ENCODE data around the gene KIF18B.

Gene KIF18B

DNA sequence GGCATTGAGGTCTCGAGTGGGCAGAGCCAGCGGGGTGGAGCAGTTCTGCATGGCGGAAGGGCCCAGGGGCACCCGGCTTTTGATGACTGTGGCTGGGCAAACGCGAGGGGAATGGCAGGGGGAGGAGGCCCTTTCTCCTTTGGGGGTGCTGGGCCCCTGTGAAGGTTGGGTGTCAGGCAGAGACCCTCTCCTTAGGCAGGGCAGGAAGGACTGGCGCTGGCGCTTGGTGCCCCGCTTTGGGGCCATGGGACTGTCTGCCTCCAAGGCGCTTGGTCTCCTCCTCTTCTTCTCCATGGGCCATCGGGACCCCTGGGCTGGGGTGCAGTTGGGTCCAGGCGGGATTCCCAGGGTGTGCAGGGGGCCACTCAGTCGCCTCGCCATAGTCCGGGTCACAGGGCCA lies 19.4 kb downstream of the KIF18B start:
- H3K27me3 ChIP-seq (ENCODE audit: insufficient read depth, poor library complexity, severe bottlenecking) = no peaks in the 10 kb centered on the region
- DNase-seq (ENCODE audit: low spot score) (peak; percentile 53), ATAC-seq (ENCODE audit: low read depth) (no peak)
- TF ChIP-seq, protein P1, sequence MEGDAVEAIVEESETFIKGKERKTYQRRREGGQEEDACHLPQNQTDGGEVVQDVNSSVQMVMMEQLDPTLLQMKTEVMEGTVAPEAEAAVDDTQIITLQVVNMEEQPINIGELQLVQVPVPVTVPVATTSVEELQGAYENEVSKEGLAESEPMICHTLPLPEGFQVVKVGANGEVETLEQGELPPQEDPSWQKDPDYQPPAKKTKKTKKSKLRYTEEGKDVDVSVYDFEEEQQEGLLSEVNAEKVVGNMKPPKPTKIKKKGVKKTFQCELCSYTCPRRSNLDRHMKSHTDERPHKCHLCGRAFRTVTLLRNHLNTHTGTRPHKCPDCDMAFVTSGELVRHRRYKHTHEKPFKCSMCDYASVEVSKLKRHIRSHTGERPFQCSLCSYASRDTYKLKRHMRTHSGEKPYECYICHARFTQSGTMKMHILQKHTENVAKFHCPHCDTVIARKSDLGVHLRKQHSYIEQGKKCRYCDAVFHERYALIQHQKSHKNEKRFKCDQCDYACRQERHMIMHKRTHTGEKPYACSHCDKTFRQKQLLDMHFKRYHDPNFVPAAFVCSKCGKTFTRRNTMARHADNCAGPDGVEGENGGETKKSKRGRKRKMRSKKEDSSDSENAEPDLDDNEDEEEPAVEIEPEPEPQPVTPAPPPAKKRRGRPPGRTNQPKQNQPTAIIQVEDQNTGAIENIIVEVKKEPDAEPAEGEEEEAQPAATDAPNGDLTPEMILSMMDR (IDR thresholded peaks at IDR 0.05; ENCODE audit: poor library complexity, severe bottlenecking) = no peak
- no peak overlapping the region for H3K4me3 ChIP-seq (ENCODE audit: severe bottlenecking)
- no peaks in the 10 kb centered on the region for H3K4me1 ChIP-seq (ENCODE audit: insufficient read depth, poor library complexity, severe bottlenecking)
- H3K9me3 ChIP-seq (ENCODE audit: severe bottlenecking) = no peaks in the 10 kb centered on the region
- no peak overlapping the region for H3K27ac ChIP-seq (ENCODE audit: poor library complexity, severe bottlenecking)
- H3K36me3 ChIP-seq (ENCODE audit: low read depth) = peaks cover 59% of the 10 kb centered on the region

DNA sequence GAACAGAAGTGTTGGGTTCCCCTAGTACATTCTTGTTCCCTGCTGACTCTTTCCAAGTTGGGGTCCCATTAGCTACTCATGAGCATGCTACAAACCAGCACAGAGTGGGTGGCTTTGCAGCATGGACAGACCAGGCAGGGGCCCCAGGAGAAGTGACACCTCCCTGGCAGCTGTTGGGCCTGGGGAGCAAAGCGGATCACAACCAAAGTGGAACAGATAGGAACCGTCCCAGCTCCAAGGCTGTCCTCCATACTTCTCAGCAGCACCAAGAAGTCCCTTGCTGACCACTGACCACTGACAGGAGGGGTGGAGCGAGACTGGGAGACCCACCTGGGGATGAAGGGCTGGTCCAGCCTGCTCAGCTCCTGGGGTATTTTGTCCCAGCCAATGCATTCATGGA lies 19.9 kb downstream of the KIF18B start:
- H3K36me3 ChIP-seq (ENCODE audit: low read depth) = peaks cover 55% of the 10 kb centered on the region

DNA sequence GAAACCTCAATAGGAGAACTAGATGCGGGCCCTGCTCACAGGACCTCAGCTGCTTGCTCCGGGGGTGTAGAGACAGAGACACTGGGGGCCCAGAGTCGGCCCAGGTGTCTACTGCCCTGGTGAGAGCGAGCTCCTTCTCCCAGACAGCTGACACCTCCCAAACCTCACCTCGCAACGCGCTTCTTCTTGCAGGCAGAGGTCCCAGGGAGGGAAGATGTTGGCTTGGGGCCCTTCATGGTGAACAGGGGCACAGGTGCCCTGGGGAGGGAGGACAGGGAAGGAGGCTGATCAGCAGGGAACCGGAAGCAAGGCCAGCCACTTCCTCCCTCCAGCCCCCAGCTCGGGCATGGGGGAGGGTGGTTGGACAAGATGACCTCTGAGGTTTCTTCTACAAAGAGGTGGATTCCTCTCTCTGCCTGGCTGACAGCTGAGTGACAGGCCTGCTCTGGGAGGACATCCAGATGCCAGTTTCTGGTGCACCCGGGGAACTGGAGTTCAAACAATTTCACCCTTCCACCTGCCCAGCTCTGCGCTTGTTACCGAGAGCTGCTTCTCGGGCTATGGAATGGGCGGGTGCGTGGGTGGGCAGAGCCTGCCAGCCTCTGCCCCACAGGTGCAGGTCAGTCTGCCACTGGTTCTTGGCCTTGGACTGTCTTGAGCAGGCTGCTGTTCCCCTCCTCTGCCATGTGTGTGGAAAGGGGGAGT lies 20.6 kb downstream of the KIF18B start:
- no peaks in the 10 kb centered on the region for H3K27me3 ChIP-seq (ENCODE audit: insufficient read depth, poor library complexity, severe bottlenecking)
- DNase-seq (ENCODE audit: low spot score) (peak; percentile 49), ATAC-seq (ENCODE audit: low read depth) (no peak; the same call in 2 of the 3 replicates)
- peaks cover 48% of the 10 kb centered on the region for H3K36me3 ChIP-seq (ENCODE audit: low read depth)
- H3K4me3 ChIP-seq (ENCODE audit: severe bottlenecking) = no peak overlapping the region
- no peaks in the 10 kb centered on the region for H3K4me1 ChIP-seq (ENCODE audit: insufficient read depth, poor library complexity, severe bottlenecking)
- no peak overlapping the region for H3K27ac ChIP-seq (ENCODE audit: poor library complexity, severe bottlenecking)
- TF ChIP-seq, protein P1 (IDR thresholded peaks at IDR 0.05; ENCODE audit: poor library complexity, severe bottlenecking) = no peak
- H3K9me3 ChIP-seq (ENCODE audit: severe bottlenecking) = no peaks in the 10 kb centered on the region

More for the DNA sequence above, 19.9 kb downstream of the KIF18B start:
- no peaks in the 10 kb centered on the region for H3K27me3 ChIP-seq (ENCODE audit: insufficient read depth, poor library complexity, severe bottlenecking)
- no peaks in the 10 kb centered on the region for H3K9me3 ChIP-seq (ENCODE audit: severe bottlenecking)
- no peak for DNase-seq (ENCODE audit: low spot score)
- no peak overlapping the region for H3K4me3 ChIP-seq (ENCODE audit: severe bottlenecking)
- no peak for ATAC-seq (ENCODE audit: low read depth)
- no peaks in the 10 kb centered on the region for H3K4me1 ChIP-seq (ENCODE audit: insufficient read depth, poor library complexity, severe bottlenecking)
- TF ChIP-seq, protein P1 (IDR thresholded peaks at IDR 0.05; ENCODE audit: poor library complexity, severe bottlenecking) = no peak
- no peak overlapping the region for H3K27ac ChIP-seq (ENCODE audit: poor library complexity, severe bottlenecking)

DNA sequence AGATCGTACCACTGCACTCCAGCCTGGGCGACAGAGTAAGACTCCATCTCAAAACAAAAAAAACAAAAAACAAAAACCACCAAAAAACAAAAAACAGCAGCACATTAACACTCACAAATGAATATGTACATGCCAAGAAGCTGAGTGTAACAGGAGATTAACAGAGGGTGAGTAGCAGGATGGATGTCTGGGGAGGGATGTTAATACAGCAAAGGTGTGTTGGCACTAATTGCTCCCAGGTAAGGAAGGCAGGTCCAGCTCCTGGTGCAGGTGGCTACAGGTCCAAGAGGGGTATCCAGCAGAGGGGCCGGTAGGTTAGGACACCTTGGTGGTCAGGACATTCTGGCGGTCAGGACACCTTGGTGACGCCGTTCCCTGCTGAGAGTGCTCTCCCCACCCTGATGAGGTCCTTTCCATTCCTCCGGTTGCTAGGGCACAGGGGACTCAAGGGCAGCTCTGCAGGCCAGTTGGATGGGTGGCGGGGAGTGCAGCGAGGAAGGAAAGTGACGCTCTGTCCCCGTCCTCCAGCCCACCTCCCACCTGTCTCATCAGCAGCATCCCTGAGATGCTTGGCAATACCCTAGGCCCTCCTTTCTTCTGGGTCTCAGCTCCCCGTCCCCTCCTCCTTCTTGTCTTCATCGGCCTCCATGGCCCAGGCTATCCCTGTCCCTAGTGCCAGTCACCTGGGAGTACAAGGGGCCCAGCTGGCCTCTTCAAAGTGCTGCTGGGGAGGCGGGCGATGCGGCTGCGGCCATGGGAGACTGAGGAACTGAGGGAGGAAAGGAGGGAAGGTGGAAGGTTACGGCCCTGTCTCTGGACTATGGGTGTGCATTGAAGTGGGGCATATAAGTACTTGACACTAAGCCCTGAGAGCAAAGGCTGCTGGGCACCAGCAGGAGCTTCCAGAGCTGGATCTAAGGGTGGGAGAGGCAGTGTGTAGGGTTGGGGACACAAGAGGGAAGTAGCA lies 21.6 kb downstream of the KIF18B start:
- H3K9me3 ChIP-seq (ENCODE audit: severe bottlenecking) = no peaks in the 10 kb centered on the region
- H3K27me3 ChIP-seq (ENCODE audit: insufficient read depth, poor library complexity, severe bottlenecking) = no peaks in the 10 kb centered on the region
- H3K4me1 ChIP-seq (ENCODE audit: insufficient read depth, poor library complexity, severe bottlenecking) = no peaks in the 10 kb centered on the region
- peak; percentile 45 for DNase-seq (ENCODE audit: low spot score)
- TF ChIP-seq, protein P1 (IDR thresholded peaks at IDR 0.05; ENCODE audit: poor library complexity, severe bottlenecking) = no peak
- no peak; the same call in 2 of the 3 replicates for ATAC-seq (ENCODE audit: low read depth)
- peaks cover 38% of the 10 kb centered on the region for H3K36me3 ChIP-seq (ENCODE audit: low read depth)
- no peak overlapping the region for H3K4me3 ChIP-seq (ENCODE audit: severe bottlenecking)
- no peak overlapping the region for H3K27ac ChIP-seq (ENCODE audit: poor library complexity, severe bottlenecking)

All from RWPE2 (cell line).